ENCODE data around the gene FOXD4L6.
"Not testable (repeated sequence)": the region's sequence is repeated elsewhere in the genome, so short reads cannot be mapped to it uniquely, and the experiment has no call there.

Gene FOXD4L6

DNA sequence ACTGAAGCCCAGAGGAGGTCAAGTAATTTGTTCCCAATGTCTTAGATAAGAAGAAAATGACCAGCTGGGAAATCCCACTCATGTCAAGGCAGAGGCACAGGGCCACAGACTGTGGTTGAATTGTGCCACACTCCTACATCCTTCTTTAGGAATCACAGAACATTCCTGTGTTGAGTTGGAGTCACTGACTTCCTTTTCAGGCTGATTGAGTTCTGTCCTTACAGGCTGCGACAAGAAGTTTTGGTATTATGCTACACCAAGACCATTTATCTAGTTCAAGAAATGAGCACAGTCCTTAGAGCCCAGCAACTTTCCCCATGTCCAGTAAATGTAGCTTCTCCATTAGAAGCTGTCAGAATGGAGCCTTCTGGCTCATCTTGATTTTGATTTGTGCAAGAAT is 38.1 kb downstream of the FOXD4L6 start:
- not testable (repeated sequence) for H3K4me1 Mint-ChIP-seq; DNase-seq (ENCODE audit: low spot score in 2 of 2); H3K27ac Mint-ChIP-seq (ENCODE audit: low read depth); H3K36me3 Mint-ChIP-seq (ENCODE audit: insufficient read depth); H3K4me3 Mint-ChIP-seq; ATAC-seq (replicated peaks; ENCODE audit: extremely low read depth, poor library complexity, severe bottlenecking); H3K9me3 Mint-ChIP-seq
- peaks cover 32% of the 10 kb centered on the region for H3K27me3 Mint-ChIP-seq

GRCh38 chr9:41088450-41089059 is 39.9 kb downstream of the FOXD4L6 start:
- not testable (repeated sequence) for H3K36me3 Mint-ChIP-seq (ENCODE audit: insufficient read depth); ATAC-seq (replicated peaks; ENCODE audit: extremely low read depth, poor library complexity, severe bottlenecking); H3K27ac Mint-ChIP-seq (ENCODE audit: low read depth); H3K9me3 Mint-ChIP-seq; DNase-seq (ENCODE audit: low spot score in 2 of 2); H3K4me3 Mint-ChIP-seq; H3K4me1 Mint-ChIP-seq
- H3K27me3 Mint-ChIP-seq = peaks cover 36% of the 10 kb centered on the region

GRCh38 chr9:41087929-41088328 is 40.6 kb downstream of the FOXD4L6 start:
- not testable (repeated sequence) for ATAC-seq (replicated peaks; ENCODE audit: extremely low read depth, poor library complexity, severe bottlenecking); DNase-seq (ENCODE audit: low spot score in 2 of 2); H3K4me3 Mint-ChIP-seq; H3K4me1 Mint-ChIP-seq; H3K27ac Mint-ChIP-seq (ENCODE audit: low read depth); H3K9me3 Mint-ChIP-seq; H3K36me3 Mint-ChIP-seq (ENCODE audit: insufficient read depth)
- peaks cover 39% of the 10 kb centered on the region for H3K27me3 Mint-ChIP-seq

- not testable (repeated sequence) for H3K4me1 Mint-ChIP-seq; DNase-seq (ENCODE audit: low spot score in 2 of 2); ATAC-seq (replicated peaks; ENCODE audit: extremely low read depth, poor library complexity, severe bottlenecking); H3K9me3 Mint-ChIP-seq; H3K36me3 Mint-ChIP-seq (ENCODE audit: insufficient read depth); H3K27ac Mint-ChIP-seq (ENCODE audit: low read depth); H3K4me3 Mint-ChIP-seq
- peaks cover 46% of the 10 kb centered on the region for H3K27me3 Mint-ChIP-seq
Observed at GRCh38 chr9:41087157-41087780, 41.2 kb downstream of the FOXD4L6 start.

DNA sequence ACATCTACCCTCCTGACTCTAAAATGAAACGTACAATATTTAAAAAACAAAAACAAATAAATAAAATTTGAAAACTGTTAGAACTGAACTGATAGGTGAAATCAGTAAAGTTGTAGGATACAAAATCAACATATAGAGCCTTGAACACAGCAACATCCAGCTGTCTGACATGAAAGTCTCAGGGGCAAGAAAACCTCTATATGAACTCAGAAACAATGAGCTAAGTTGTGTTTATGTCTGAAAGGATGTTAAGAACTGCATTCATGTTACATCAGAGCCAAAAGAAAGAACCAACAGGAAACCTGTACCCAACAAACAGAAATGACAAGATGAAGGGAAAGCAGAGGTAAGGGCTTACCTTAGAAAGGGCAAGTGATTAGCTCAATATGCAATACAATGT is 41.8 kb downstream of the FOXD4L6 start:
- not testable (repeated sequence) for H3K9me3 Mint-ChIP-seq; H3K4me1 Mint-ChIP-seq; H3K36me3 Mint-ChIP-seq (ENCODE audit: insufficient read depth); DNase-seq (ENCODE audit: low spot score in 2 of 2); H3K4me3 Mint-ChIP-seq; H3K27ac Mint-ChIP-seq (ENCODE audit: low read depth); ATAC-seq (replicated peaks; ENCODE audit: extremely low read depth, poor library complexity, severe bottlenecking)
- H3K27me3 Mint-ChIP-seq = peaks cover 50% of the 10 kb centered on the region

DNA sequence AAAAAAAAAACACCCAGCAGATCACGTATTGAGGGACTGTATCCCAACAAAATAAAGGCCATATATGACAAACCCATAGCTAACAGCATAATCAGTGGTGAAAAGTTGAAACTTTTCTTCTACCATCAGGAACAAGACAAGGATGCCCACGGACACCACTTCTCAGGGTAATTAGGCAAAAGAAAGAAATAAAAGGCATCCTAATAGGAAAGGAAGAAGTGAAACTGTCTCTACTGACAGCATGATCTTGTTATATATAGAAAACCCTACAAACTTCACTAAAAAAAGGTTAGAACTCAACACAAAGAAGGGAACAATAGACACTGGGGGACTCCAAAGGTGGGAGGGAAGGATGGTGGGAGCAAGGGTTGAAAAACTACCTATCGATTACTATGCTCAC is 42.3 kb downstream of the FOXD4L6 start:
- not testable (repeated sequence) for H3K4me1 Mint-ChIP-seq; DNase-seq (ENCODE audit: low spot score in 2 of 2); ATAC-seq (replicated peaks; ENCODE audit: extremely low read depth, poor library complexity, severe bottlenecking); H3K4me3 Mint-ChIP-seq; H3K36me3 Mint-ChIP-seq (ENCODE audit: insufficient read depth); H3K9me3 Mint-ChIP-seq; H3K27ac Mint-ChIP-seq (ENCODE audit: low read depth)
- peaks cover 50% of the 10 kb centered on the region for H3K27me3 Mint-ChIP-seq

GRCh38 chr9:41082358-41082757 is 46.1 kb downstream of the FOXD4L6 start:
- H3K27ac Mint-ChIP-seq (ENCODE audit: low read depth); H3K36me3 Mint-ChIP-seq (ENCODE audit: insufficient read depth); DNase-seq (ENCODE audit: low spot score in 2 of 2); H3K4me3 Mint-ChIP-seq; H3K9me3 Mint-ChIP-seq; H3K4me1 Mint-ChIP-seq; ATAC-seq (replicated peaks; ENCODE audit: extremely low read depth, poor library complexity, severe bottlenecking): not testable (repeated sequence)
- H3K27me3 Mint-ChIP-seq = peaks cover 38% of the 10 kb centered on the region

- not testable (repeated sequence) for H3K4me3 Mint-ChIP-seq; H3K9me3 Mint-ChIP-seq; DNase-seq (ENCODE audit: low spot score in 2 of 2); ATAC-seq (replicated peaks; ENCODE audit: extremely low read depth, poor library complexity, severe bottlenecking); H3K36me3 Mint-ChIP-seq (ENCODE audit: insufficient read depth); H3K27ac Mint-ChIP-seq (ENCODE audit: low read depth)
- Mint-ChIP-seq H3K4me1 (peaks cover 11% of the 10 kb centered on the region), H3K27me3 (peaks cover 42% of the 10 kb centered on the region)
Observed at GRCh38 chr9:41079464-41079863, 49.0 kb downstream of the FOXD4L6 start.

- H3K4me3 Mint-ChIP-seq; ATAC-seq (replicated peaks; ENCODE audit: extremely low read depth, poor library complexity, severe bottlenecking); H3K27ac Mint-ChIP-seq (ENCODE audit: low read depth); H3K9me3 Mint-ChIP-seq; DNase-seq (ENCODE audit: low spot score in 2 of 2); H3K36me3 Mint-ChIP-seq (ENCODE audit: insufficient read depth): not testable (repeated sequence)
- Mint-ChIP-seq H3K27me3 (peaks cover 53% of the 10 kb centered on the region), H3K4me1 (peaks cover 17% of the 10 kb centered on the region)
Observed at GRCh38 chr9:41077586-41077985, 50.9 kb downstream of the FOXD4L6 start.
